IMR-90 (cell line): ENCODE data around the gene CMTR1.

ENCODE experiments used
- CEBPB ChIP-seq: IDR thresholded peaks from 2 replicates; pipeline ENCODE4 v1.6.1; 2012; ENCODE audit warnings: low read depth, low read length, improper control_type of control experiment
- CTCF ChIP-seq: conservative IDR thresholded peaks from 2 replicates; pipeline ENCODE4 v1.5.1; 2012; ENCODE audit warnings: mild to moderate bottlenecking, low read depth, low read length, improper control_type of control experiment
- MAZ ChIP-seq: IDR thresholded peaks from 2 replicates; pipeline ENCODE4 v1.6.1; 2012; ENCODE audit warnings: low read depth, mild to moderate bottlenecking, low read length, improper control_type of control experiment, moderate library complexity, borderline replicate concordance
- MXI1 ChIP-seq: IDR thresholded peaks from 2 replicates; pipeline ENCODE4 v1.6.1; 2012; ENCODE audit warnings: low read depth, mild to moderate bottlenecking, low read length, moderate library complexity, borderline replicate concordance
- POLR2A ChIP-seq: IDR thresholded peaks from 2 replicates; pipeline ENCODE4 v1.6.1; 2012; ENCODE audit warnings: mild to moderate bottlenecking, low read depth, low read length
- RAD21 ChIP-seq: IDR thresholded peaks from 2 replicates; pipeline ENCODE4 v1.6.1; 2012; ENCODE audit warnings: low read length, improper control_type of control experiment

GRCh38 chr6:37514321-37514771 lies 81.3 kb downstream of the CMTR1 start:
- TF ChIP-seq CTCF (0 out of 2 replicates have a peak, but pooled peaks have one; percentile 5), POLR2A (no peak), RAD21 (no peak; the same call in 1 of the 2 replicates), MXI1 (no peak), MAZ (no peak), CEBPB (no peak)
